Stimulated activated CD4-positive, alpha-beta T cell treated with anti-CD3 and anti-CD28 coated beads, Interleukin-4, amount 100 ng/mL, for 4 hours (primary cell): Measurements from ENCODE around the gene ATXN1.
A peak's percentile ranks its signal among the peaks of the same experiment; 100 is the strongest.

ENCODE experiments used
- DNase-seq, 2 experiments: peaks; one replicate each; pipeline ENCODE4 v3.0.0-alpha.2; 2020

The ATXN1 gene

GRCh38 chr6:16519265-16520242 is 241.7 kb downstream of the ATXN1 start:
- DNase-seq = no peak

DNA sequence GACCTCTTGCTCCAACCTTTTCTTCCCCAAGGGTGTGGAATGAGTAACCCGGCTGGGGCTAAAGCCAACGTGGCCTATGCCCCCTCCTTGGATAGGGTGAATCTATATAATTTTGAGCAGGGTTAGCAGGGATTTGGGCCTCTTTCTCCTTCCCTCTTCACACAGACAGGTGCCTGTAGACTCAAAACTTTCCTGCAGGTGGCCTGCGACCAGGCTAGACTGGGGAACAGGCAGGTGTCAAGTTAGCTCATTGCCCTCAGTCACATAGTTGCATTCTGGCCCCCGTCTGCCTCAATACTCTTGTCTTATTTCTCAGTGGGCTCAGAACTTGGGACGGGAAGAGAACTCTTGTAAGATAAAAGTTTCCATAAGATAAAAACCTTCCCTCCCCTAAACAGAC is 243.0 kb downstream of the ATXN1 start:
- no peak for DNase-seq

GRCh38 chr6:16514249-16514648 is 247.0 kb downstream of the ATXN1 start:
- DNase-seq = peak in 1 of 2 experiments; percentile 32

- DNase-seq = no peak
Measured at GRCh38 chr6:16512544-16513290, 248.5 kb downstream of the ATXN1 start.

GRCh38 chr6:16511723-16512489 is 249.4 kb downstream of the ATXN1 start:
- DNase-seq = peak; percentile 24 to 25

- DNase-seq = peak in 1 of 2 experiments; percentile 19
Measured at GRCh38 chr6:16511040-16511660, 250.1 kb downstream of the ATXN1 start.

- DNase-seq = no peak
Measured at GRCh38 chr6:16510245-16510644, 251.0 kb downstream of the ATXN1 start.

DNA sequence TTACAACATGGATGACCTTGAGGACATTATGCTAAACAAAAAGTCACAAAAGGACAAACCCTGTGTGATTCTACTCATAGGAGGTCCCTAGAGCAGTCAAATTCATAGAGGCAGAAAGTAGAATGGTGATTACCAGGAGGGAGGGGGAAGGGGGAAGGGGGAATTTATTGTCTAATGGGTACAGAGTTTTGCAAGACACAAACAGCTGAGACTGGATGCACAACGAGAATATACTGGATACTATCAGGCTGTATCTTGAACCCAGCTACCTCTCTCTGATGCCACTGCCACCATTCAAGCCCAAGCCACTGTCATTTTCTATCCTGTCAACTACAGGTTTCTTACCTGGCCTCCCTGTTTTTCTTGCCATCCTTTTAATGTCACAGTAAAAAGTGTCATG is 252.3 kb downstream of the ATXN1 start:
- DNase-seq = no peak

DNA sequence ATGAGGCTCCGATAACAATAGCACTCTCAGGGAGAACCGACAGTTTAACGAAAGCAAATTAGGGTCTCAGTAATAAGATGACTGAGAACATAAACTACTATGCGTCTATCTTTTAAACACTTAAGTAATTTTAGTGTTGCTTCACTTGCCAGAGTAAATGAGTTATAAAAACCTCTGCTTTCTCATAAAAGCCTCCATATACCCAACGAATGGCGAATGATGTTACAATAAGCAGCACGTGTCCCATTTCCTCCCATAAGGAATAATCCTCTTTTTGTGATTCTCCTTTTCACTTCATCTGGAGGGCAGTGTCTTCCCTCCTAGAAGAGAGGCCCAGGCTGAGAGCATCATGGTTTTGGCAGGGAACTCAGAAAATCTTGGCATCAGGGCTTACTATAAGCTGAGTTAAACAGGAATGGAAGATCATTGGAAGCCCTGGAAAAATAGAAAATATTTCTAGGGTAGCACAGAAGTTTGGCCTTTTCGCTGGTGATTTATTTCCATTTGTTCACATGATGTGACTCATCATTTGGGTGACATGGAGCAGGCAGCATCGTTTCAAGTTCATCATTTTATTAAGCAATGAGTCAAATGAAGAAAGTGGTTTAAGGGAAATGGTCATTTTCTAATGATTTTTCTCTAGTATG is 255.4 kb downstream of the ATXN1 start:
- no peak for DNase-seq

GRCh38 chr6:16504609-16505008 is 256.7 kb downstream of the ATXN1 start:
- DNase-seq = no peak

GRCh38 chr6:16503970-16504415 is 257.3 kb downstream of the ATXN1 start:
- DNase-seq = no peak

GRCh38 chr6:16503241-16503775 is 258.0 kb downstream of the ATXN1 start:
- no peak for DNase-seq

DNA sequence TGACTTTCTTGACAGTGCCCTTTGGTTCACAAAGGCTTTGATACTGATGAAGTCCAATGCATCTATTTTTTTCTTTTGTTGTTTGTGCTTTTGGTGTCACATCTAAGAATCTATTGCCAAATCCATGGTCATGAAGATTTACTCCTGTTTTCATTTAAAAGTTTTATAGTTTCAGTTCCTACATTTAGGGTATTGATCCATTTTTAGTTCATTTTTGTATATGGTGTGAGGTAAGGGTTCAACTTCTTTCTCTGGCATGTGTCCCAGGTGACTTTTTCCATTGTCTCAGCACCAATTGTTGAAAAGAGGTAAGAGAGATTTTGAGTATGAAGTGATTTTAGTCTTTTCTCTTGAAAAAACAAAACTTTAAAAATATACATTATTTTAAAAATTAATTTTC is 262.3 kb downstream of the ATXN1 start:
- no peak for DNase-seq

GRCh38 chr6:16498237-16498636 is 263.0 kb downstream of the ATXN1 start:
- no peak for DNase-seq

DNA sequence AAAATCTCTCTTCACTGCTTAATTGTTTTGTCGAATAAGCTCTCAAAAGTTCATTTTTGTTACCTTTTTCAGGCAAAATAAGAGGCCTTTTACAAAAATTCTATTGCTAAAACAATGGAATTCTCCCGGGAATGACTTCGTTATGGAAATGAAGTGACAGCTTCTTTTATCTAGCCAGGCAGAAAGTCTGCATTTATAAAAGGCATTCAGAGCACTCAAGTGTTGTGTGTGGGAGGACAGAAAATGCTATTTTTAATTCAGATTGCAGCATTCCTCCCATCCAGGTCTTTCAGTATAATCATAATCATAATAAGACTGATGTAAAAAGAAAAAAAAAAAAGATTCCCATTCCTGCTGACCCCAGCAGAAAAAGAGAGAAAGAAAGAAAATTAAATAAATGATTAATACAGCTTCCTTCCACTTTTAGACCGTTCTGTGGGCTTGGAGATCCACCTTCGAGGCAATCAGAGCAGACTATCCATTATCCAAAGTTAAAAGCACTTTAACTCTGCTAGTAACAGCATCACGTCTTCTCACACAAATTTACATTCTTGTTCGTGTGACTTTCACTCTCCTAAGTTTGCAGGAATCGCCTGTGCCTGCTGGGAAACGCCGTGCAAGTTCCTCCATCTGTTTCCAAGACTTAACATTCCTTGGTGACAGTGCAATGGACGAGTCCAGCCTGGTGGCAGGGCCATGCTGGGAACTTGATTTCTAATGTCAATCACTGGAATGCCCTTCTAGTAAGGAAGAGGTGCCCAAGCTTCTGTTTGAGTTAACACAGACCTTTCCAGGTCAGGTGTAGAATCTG is 264.1 kb downstream of the ATXN1 start:
- DNase-seq = no peak

- no peak for DNase-seq
Measured at GRCh38 chr6:16496210-16496609, 265.1 kb downstream of the ATXN1 start.

GRCh38 chr6:16494793-16495192 is 266.5 kb downstream of the ATXN1 start:
- peak in 1 of 2 experiments; percentile 19 for DNase-seq

GRCh38 chr6:16493802-16494201 is 267.5 kb downstream of the ATXN1 start:
- DNase-seq = no peak

DNA sequence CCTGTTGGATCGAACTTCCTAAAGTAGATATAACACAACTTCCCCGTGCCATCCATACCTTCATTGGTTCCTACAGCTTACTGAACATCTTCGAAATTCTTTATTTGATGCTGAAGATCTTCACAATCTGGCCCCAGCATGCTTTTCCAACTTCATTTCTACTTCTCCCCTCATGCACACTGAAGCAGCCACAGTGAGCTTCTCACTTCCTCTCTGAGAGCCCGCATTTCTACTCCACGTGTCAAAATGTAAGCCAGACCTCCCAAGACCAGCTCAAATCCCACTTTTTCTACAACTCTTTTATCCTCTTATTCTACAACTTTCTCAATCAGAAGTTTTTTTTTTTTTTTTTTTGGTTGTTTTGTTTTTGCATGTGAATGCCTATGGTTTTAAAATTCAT is 268.1 kb downstream of the ATXN1 start:
- no peak for DNase-seq

GRCh38 chr6:16491666-16492313 is 269.5 kb downstream of the ATXN1 start:
- no peak for DNase-seq
